Progenitor cell of endocrine pancreas (in vitro differentiated cells): ENCODE data around the gene MORN2. TPM values are rescaled to one million over a fixed set of nuclear protein-coding genes. Genes with fewer than 3 reads are reported as not detected.

Experiments used
- DNase-seq: peaks from one replicate; pipeline ENCODE4 v3.0.0; 2021; ENCODE audit warnings: low spot score; ENCODE audit not compliant: unreplicated experiment
- H3K27ac Mint-ChIP-seq: 2 replicates; pipeline ENCODE4 v1.8.0; 2021; ENCODE audit warnings: mild to moderate bottlenecking, moderate library complexity, mixed read lengths
- H3K27me3 Mint-ChIP-seq: 2 replicates; pipeline ENCODE4 v1.8.0; 2021; ENCODE audit warnings: mixed read lengths
- H3K36me3 Mint-ChIP-seq: 2 replicates; pipeline ENCODE4 v1.8.0; 2022; ENCODE audit warnings: mixed read lengths; ENCODE audit not compliant: insufficient read depth
- H3K4me1 Mint-ChIP-seq: 2 replicates; pipeline ENCODE4 v1.8.0; 2021; ENCODE audit warnings: low read depth, mixed read lengths
- H3K4me3 Mint-ChIP-seq: 2 replicates; pipeline ENCODE4 v1.8.0; 2021; ENCODE audit warnings: low read depth, mild to moderate bottlenecking, moderate library complexity, mixed read lengths
- H3K9me3 Mint-ChIP-seq: 2 replicates; pipeline ENCODE4 v1.8.0; 2021; ENCODE audit warnings: low read depth, mixed read lengths
- CTCF ChIP-seq: fragments of 200-600 bp; sonication (generic); IDR thresholded peaks from one replicate; pipeline ENCODE4 v1.5.0; 2021; ENCODE audit warnings: antibody characterized with exemption, mild to moderate bottlenecking; ENCODE audit not compliant: unreplicated experiment
- total RNA-seq: library from RNA; stranded (reverse); gene quantifications from 2 replicates; pipeline ENCODE4 v1.2.1, GENCODE V29; 2021

MORN2 gene
- total RNA-seq, 1 donor from 2014 or later: 23.9 TPM

DNA sequence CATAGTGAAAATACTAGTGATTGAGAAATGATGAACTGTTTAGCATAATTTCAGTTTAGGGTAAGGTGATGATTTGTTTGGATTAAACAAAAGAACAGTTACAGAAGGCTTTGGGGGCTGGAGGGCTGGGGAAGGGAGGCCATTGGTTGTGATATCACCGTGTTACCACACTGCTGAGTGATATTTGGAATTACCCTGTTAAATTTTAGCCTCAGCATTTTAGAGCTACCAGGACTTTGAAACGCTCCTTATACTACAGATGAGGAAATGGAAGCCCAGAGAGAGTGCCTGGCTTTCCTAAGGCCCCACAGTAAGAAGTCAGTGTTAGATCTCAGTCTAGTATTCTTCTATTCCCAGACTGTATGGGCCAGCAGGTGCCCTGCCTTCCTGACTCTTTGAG lies 29.5 kb downstream of the MORN2 start:
- Mint-ChIP-seq H3K27me3 (no peaks in the 10 kb centered on the region), H3K4me3 (no peak overlapping the region), H3K9me3 (no peaks in the 10 kb centered on the region), H3K4me1 (no peaks in the 10 kb centered on the region), H3K36me3 (no peaks in the 10 kb centered on the region), H3K27ac (no peak overlapping the region)
- no peak for TF ChIP-seq CTCF
- no peak for DNase-seq

GRCh38 chr2:38907242-38907641 lies 31.5 kb downstream of the MORN2 start:
- Mint-ChIP-seq H3K9me3 (no peaks in the 10 kb centered on the region), H3K27me3 (no peaks in the 10 kb centered on the region), H3K4me1 (no peaks in the 10 kb centered on the region), H3K36me3 (no peaks in the 10 kb centered on the region), H3K4me3 (no peak overlapping the region), H3K27ac (no peak overlapping the region)
- DNase-seq: no peak
- no peak for TF ChIP-seq CTCF

DNA sequence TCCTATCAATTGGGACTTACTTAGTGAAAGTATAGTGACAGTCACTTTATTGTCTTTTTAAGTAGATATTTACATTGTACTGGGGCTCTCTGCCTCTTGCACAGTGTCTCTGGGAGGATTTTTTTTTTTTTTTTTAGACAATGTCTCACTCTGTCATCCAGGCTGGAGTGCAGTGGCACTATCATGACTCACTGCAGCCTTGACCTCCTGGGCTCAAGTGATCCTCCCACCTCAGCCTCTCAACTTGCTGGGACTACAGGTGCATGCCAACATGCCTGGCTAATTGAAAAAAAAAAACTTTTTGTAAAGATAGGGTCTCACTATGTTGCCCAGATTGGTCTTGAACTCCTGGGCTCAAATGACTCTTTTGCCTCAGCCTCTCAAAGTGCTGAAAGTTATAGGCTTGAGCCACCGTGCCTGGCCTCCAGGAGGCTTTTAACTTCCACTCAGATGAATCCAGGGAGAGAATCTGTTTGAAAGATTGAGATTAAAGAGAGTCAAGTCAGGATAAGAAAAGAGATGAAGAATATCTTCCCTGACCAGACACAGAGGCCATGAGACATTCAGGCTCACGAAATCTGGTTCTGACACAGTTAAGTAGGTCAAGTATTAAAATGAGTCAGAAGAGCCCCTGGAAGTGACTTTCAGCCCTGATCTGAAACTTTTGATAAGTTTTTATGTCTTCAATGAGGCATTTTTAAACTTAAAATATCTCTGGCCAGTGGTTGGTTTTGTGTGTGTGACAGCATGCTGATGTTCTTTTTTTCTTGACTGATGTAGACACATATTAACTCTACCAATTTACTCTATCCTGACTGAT lies 32.2 kb downstream of the MORN2 start:
- H3K36me3 Mint-ChIP-seq: no peaks in the 10 kb centered on the region
- no peaks in the 10 kb centered on the region for H3K9me3 Mint-ChIP-seq
- TF ChIP-seq CTCF: no peak

GRCh38 chr2:38909872-38910271 lies 34.1 kb downstream of the MORN2 start:
- H3K27ac Mint-ChIP-seq: no peak overlapping the region
- no peaks in the 10 kb centered on the region for H3K9me3 Mint-ChIP-seq
- no peaks in the 10 kb centered on the region for H3K36me3 Mint-ChIP-seq
- no peak for TF ChIP-seq CTCF
- no peak for DNase-seq
- no peaks in the 10 kb centered on the region for H3K4me1 Mint-ChIP-seq
- no peaks in the 10 kb centered on the region for H3K27me3 Mint-ChIP-seq
- no peak overlapping the region for H3K4me3 Mint-ChIP-seq

More for the DNA sequence above, 32.2 kb downstream of the MORN2 start:
- H3K4me1 Mint-ChIP-seq: no peaks in the 10 kb centered on the region
- H3K27ac Mint-ChIP-seq: no peak overlapping the region
- no peak overlapping the region for H3K4me3 Mint-ChIP-seq
- no peaks in the 10 kb centered on the region for H3K27me3 Mint-ChIP-seq
- DNase-seq: no peak

GRCh38 chr2:38911191-38911590 lies 35.4 kb downstream of the MORN2 start:
- no peak for TF ChIP-seq CTCF
- Mint-ChIP-seq H3K9me3 (no peaks in the 10 kb centered on the region), H3K27ac (no peak overlapping the region)

More at GRCh38 chr2:38911191-38911590, 35.4 kb downstream of the MORN2 start:
- no peak for DNase-seq
- Mint-ChIP-seq H3K4me1 (no peaks in the 10 kb centered on the region), H3K36me3 (no peaks in the 10 kb centered on the region), H3K4me3 (no peak overlapping the region), H3K27me3 (no peaks in the 10 kb centered on the region)
